ENCODE results near the gene GOLGA6A. TPM values are rescaled to one million over a fixed set of nuclear protein-coding genes. Genes with fewer than 3 reads are reported as not detected.

Gene GOLGA6A
- total RNA-seq, 1 donor from 2014 or later: not detected

GRCh38 chr15:74024687-74025086 is 57.7 kb downstream of the GOLGA6A start:
- Mint-ChIP-seq H3K4me1 (ENCODE audit: unreplicated experiment) (no peaks in the 10 kb centered on the region), H3K27ac (ENCODE audit: unreplicated experiment) (no peak overlapping the region), H3K9me3 (ENCODE audit: unreplicated experiment) (no peaks in the 10 kb centered on the region), H3K36me3 (ENCODE audit: unreplicated experiment) (peaks cover 39% of the 10 kb centered on the region), H3K4me3 (ENCODE audit: unreplicated experiment) (no peak overlapping the region), H3K27me3 (ENCODE audit: unreplicated experiment) (no peaks in the 10 kb centered on the region)
- no peak for TF ChIP-seq CTCF (IDR thresholded peaks at IDR 0.05)
- no peak for DNase-seq (ENCODE audit: extremely low spot score, unreplicated experiment)

GRCh38 chr15:74022706-74023470 is 59.5 kb downstream of the GOLGA6A start:
- H3K27me3 Mint-ChIP-seq (ENCODE audit: unreplicated experiment): no peaks in the 10 kb centered on the region
- no peak for TF ChIP-seq CTCF (IDR thresholded peaks at IDR 0.05)
- no peak overlapping the region for H3K27ac Mint-ChIP-seq (ENCODE audit: unreplicated experiment)
- peaks cover 35% of the 10 kb centered on the region for H3K36me3 Mint-ChIP-seq (ENCODE audit: unreplicated experiment)
- no peak for DNase-seq (ENCODE audit: extremely low spot score, unreplicated experiment)
- no peaks in the 10 kb centered on the region for H3K9me3 Mint-ChIP-seq (ENCODE audit: unreplicated experiment)
- no peaks in the 10 kb centered on the region for H3K4me1 Mint-ChIP-seq (ENCODE audit: unreplicated experiment)
- H3K4me3 Mint-ChIP-seq (ENCODE audit: unreplicated experiment): no peak overlapping the region

Other genes with a start within 250 kb of the GOLGA6A start
- gene TBC1D21, start 209.0 kb downstream of the GOLGA6A start, total RNA-seq: not detected in 2 replicates
- gene LOXL1, start 156.1 kb downstream of the GOLGA6A start, total RNA-seq: 398 and 417 TPM in 2 replicates
- 17.1 and 18.3 TPM in 2 replicates for gene STOML1, start 90.3 kb downstream of the GOLGA6A start, total RNA-seq
- gene PML, start 87.8 kb downstream of the GOLGA6A start, total RNA-seq: 60.6 and 63.1 TPM in 2 replicates
- 6.1 TPM in 2 replicates for gene ISLR2, start 48.0 kb upstream of the GOLGA6A start, total RNA-seq
- gene ISLR, start 91.2 kb upstream of the GOLGA6A start, total RNA-seq: 108 and 110 TPM in 2 replicates
- 23.2 and 25.8 TPM in 2 replicates for gene STRA6, start 120.2 kb upstream of the GOLGA6A start, total RNA-seq
- not detected in 2 replicates for gene CCDC33, start 153.8 kb upstream of the GOLGA6A start, total RNA-seq

All from osteocyte (in vitro differentiated cells).